CD4-positive, alpha-beta T cell treated with Interleukin-15 for 4 hours (primary cell): Measurements from ENCODE around the gene PCBP2.
"Not testable (repeated sequence)": the region's sequence is repeated elsewhere in the genome, so short reads cannot be mapped to it uniquely, and the experiment has no call there.

ENCODE experiments used
- DNase-seq: peaks from one replicate; pipeline ENCODE4 v3.0.0-alpha.2; 2020; ENCODE audit warnings: low spot score

PCBP2 gene

DNA sequence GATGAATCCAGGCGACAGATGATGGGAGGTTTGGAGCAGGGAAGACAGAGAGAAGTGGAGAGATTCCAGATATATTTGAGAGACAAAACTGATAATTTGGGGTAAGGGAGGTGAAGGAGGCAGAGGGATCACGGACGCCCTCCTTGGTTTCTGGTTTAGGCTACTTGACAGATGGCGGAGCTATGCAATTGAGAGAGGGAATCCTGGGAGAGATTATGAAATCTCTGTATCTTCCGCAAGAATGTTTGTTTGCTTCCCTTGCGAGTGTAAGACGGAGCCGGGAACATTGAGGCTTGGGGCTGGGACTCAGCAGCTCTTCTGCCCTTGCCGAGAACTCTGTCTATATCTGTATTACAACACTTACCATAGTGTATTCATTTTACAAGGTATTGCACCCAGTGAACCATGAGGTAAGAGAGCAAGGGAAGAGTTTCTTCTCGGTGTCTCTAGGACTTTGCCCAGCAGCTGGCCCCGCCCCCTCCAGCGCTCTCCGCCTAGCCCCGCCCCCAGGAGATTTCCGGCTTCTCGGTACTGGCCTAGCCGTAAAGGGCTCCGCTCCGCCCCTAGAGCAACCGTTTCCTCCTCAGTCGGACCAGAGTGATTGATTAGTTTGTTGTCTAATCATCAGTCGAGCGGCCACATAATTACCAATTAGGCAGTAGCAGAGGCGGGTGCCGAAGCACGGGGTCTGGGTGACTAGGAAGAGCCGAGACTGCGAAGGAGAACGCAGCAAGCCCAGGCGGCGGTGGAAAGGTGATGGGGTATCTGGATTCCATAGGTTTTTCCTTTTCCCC is 10.7 kb upstream of the PCBP2 start, which contains the start of gene PRR13:
TSS of gene PRR13 (plus strand) at position 695 of the 794 bp plus-strand sequence. CDS start 981 bp downstream, outside the sequence.
- DNase-seq = peak; percentile 100

DNA sequence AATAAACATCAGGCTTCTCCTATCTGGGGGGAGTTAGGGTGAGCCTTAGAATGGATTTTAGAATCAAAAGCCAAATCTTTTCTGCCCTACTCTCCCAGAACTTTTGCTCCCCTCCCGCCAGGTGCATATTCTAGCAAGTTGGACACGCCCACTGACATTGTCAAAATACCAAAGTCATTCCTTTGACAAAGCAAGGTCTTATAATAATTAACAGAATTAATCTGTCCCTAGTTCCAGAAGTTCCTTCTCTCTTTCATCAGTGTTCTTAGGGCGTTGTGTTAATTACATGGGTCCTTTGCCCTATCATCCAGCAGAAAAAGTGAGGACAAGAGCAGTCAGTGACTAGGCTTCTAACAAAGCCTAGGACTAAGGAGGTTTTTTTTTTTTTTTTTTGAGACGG is 7.9 kb upstream of the PCBP2 start:
- no peak for DNase-seq

DNA sequence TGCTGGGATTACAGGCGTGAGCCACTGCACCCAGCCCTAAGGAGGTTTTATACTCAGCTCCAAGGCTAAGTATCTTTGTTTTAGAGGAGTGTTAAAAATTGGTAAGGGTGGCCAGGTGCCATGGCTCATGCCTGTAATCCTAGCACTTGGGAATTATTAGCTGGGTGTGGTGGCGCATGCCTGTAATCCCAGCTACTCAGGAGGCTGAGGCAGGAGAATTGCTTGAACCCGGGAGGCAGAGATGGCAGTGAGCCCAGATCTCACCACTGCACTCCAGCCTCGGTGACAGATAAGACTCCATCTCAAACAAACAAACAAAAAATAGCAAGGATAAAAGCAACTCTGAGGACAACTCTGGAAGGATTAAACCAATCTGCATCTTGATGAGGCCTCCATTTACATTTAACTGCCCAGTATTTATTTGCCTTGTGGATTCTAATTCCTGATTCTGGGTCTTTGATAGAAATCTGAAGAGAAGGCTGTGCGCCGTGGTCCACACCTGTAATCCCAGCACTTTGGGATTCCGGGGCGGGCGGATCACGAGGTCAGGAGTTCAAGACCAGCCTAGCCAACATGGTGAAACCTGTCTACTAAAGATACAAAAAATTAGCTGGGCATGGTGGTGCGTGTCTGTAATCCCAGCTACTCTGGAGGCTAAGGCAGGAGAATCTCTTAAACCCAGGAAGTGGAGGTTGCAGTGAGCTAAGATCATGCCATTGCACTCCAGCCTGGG is 7.1 kb upstream of the PCBP2 start:
- DNase-seq = not testable (repeated sequence)

DNA sequence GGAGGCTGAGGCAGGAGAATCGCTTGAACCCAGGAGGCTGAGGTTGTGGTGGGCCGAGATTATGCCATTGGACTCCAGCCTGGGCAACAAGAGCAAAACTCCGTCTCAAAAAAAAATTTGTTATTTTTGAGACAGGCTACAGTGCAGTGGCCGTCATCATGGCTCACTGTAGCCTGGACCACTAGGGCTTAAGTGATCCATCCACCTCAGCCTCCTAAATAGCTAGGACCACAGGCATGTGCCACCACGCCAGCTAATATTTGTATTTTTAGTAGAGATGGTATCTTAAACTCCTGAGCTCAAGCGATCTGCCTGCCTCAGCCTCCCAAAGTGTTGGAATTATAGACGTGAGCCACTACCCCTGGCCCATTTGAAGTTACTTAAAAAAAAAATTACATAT is 966 bp upstream of the PCBP2 start:
- no peak for DNase-seq

DNA sequence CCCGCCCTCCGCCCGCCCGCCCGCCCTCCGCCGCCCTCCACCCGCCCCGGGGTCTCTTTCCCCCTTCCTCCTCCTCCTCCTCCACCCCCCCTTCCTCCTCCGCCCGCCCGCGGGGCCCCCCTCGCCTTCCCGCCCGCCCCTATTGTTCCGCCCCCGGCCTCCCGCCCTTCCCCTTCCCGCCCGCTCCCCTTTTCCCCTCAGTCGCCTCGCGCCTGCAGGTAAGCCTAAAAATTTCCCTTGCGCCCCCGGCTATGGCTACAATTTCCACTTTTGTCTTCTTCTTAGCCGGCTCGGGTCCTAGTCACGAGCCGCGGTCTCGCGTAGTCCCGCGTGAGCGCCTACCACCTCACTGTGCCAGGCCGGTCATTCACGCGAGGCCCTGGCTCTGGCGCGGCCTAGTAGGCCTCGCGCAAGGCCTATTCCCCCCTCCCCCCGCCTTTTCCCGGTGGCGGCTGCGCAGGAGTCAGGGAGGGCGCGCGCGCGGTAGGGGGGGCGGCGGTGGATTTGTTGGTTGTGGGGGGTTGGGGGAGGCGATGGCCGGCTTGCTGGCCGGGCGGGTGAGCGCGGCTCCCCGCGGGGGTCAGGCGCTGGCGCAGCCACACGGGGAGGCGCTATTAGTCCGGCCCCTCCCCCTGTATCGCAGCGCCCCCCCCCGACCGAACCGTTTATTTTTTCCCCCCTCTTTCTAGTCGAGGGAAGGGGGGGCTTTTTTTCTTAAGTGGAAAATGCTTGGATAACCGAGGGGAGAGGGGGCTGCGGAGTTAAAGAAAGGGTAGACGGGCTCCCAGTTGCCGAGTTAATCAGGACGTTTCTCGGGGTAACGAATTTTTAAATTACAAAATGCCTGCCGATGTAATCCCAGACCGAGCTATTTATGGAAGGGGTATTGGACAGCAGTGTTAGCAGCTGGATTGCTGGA is 516 bp downstream of the PCBP2 start:
- DNase-seq = peak; percentile 79

DNA sequence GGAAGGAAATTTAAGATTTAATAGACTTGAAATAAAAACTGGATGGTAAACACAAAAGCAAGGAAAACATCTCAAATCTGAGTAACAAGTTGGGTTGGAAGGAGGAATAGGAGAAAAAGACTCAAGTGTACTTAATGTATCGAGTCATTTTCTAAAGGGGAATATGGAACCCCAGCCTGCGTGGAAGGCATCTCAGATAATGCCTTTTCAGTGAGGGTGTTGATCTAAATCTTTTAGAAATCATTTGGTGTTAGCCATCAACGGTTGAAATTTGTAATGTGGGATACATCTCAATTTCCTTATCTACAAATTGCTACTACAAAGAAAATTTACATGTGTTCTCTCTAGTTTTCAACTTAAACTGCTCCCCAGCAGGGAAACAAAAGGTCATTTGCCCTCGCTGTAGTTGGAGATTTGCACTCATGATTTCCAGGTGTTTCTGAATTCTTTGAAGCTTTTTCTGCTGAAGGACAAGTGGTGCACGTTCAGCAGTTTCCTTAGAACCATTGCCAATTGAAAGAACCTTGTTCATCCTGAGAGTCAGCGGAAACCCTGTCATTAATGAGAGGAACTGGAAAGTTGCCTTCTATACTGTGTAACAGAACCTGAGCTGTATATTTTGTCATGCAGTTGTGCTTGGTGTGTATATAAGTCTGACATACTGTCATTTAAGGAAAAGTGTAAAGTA is 2.2 kb downstream of the PCBP2 start:
- DNase-seq = no peak

DNA sequence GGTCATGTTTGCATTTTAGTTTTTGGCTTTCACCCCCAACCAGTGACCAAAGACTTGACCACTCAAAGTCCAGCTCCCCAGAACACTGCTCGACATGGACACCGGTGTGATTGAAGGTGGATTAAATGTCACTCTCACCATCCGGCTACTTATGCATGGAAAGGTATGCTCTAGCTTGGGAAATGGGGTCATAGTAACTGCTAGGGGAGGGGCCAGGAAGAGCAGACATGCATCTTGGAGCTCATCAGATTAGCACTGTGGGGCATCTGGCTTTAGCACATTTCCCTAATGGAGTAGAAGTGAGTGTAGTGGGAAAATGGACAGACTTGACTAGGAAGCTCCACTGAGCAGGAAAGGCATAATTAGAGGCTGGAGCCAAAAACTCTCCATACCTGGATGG is 2.8 kb downstream of the PCBP2 start:
- DNase-seq = no peak

DNA sequence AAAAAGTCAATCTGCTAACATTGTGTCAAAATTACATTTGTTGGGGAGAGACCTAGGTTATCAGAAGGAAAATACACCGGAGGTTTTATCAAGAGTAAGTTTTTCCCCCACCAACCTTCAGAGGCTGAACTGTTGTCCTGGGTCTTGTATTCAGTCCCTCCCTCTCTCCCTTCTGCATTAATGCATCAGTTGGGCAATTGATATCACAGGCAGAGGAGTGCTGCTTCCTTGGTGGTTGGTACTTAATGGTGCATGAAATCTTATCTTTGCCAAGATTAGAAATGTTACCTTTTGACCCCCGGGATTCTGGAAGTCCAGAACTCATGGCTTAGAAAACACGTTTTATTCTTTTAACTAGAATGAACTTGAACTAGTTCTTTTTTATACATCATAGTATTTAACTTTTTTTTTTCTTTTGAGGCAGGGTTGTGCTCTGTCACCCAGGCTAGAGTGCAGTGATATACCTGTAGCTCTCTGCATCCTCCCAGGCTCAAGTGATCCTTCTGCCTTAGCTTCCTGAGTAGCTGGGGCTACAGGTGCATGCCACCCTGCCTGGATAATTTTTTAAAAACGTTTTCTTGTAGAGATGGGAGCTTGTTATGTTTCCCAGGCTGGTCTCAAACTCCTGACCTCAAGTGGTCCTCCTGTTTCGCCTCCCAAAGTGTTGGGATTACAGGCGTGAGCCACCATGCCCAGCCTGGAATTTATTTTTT is 4.9 kb downstream of the PCBP2 start:
- DNase-seq = no peak

DNA sequence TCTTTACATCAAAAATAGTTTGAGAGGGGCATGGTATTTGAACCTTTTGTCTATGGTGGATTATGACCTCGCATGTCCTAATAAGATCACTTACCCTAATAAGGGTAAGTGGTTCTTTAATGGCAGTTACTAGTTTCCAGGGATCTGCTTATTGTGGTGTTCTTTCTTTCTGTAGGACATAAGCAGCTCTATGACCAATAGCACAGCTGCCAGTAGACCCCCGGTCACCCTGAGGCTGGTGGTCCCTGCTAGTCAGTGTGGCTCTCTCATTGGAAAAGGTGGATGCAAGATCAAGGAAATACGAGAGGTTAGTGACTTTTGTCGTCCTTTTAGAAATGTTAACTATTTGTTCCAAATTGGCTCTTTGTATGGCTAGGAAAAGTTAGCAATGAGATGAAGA is 7.2 kb downstream of the PCBP2 start:
- no peak for DNase-seq

DNA sequence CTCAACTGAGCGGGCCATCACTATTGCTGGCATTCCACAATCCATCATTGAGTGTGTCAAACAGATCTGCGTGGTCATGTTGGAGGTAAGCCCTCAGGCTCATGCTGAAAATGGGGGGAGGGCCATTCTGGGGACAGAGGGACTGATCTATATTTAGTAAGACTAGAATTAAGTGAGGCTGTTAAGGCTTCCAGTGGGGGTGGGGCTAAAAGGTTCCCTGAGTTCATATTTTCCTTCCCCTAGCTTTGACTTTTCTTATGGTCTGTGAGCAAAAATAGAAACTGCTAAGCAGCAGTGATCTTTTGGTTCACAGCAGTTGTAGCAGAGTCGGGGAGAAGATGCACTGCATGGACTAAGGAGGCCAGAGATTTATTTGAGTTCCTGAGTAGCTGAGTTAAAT is 9.2 kb downstream of the PCBP2 start:
- DNase-seq = no peak

DNA sequence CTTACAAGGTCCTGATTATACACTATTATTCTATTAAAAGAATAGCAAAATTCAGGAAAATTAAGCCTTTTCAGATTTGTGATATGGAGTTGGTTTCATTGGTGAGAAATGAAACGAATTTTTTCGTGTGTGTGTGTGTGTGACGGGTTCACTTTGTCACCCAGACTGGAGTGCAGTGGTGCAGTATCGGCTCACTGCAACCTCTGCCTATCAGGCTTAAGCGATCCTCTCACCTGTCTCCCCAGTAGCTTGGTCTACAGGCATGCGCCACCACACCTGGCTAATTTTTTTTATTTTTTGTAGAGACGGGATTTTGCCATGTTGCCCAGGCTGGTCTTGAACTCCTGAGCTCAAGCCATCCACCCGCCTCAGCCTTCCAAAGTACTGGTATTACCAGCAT is 9.7 kb downstream of the PCBP2 start:
- DNase-seq = no peak

DNA sequence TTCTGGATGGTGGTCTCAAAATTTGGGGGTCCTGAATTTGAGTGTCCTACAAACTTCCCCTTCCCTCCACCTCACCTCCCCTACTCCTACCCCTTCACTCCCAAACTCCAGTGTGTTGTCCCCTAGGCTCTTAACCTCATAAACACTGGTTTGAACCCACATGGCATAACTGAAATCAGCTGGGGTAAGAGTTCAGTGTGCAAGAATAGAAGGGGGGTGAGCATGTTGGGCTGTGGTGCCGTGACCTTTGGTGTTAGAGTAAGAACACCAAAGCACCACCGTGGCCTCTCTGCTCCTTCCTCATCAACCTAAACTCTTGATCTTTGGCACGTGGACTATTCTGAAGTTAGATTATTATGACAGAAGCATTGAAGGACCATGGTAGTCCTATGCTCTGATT is 11.0 kb downstream of the PCBP2 start:
- DNase-seq = no peak

DNA sequence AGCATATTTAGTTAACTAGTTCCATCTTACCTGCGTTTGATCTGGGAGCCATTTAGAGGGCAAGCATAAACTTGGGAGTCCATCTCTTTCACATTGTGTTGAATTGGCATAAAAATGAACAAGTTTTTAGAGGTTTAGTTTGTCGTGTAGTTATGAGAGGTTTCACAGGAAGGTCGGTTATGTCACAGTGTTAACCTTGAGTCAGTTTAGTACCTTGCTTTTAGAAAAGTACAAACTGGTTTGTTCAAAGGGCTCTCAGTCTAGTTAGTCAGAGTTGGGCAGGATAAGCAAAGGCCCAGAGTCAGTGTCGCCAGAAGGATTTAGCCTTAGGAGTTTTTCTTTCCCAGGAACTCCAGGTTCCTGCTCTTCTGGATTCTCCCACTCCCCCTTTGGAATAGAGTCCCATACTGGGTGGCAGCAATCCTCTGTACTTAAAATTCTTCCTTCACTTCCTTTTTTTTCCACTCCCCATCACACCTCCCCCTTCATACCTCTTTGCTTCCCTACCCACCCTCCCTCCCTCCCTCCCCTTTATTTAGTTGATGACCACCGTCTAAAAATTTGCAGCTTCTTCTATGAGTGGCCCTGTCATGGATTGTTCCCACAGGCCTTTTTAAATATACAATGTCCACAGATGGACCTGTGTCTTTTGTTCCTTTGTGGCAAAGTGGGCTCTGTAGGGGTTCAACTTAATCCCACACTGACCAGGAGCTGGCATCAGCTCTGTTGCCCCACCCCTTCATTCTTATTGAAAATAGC is 12.1 kb downstream of the PCBP2 start:
- no peak for DNase-seq

DNA sequence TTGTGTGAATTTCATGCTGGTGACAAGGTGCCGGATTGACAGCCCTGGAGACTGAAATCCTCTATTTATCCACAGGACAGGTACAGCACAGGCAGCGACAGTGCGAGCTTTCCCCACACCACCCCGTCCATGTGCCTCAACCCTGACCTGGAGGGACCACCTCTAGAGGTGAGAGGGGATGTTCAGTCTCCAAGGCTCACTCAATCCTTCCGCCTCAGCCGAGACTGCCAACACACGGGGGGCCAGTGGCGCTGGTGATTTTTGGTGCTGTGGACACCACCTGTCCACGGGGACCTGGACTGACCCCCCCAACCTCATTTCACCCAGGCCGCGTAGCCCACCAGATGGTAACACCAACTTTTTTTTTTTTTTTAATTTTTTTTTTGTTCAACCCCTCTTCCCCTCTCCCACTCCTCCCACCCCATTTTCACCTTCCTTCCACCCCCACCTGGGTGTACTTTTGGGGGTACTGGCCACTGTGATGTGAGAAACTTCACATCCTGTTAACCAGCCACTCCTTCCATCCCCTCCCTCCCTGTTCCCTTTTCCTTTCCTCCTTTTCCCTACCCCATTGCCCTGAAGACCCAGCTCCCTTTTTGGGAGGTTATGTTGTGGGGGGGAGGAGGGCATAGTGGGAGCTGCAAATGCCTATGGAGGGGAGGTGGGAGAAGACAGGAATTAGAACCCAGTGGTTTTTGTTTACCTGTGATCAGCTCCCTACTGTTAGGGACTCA is 12.9 kb downstream of the PCBP2 start:
- no peak for DNase-seq

DNA sequence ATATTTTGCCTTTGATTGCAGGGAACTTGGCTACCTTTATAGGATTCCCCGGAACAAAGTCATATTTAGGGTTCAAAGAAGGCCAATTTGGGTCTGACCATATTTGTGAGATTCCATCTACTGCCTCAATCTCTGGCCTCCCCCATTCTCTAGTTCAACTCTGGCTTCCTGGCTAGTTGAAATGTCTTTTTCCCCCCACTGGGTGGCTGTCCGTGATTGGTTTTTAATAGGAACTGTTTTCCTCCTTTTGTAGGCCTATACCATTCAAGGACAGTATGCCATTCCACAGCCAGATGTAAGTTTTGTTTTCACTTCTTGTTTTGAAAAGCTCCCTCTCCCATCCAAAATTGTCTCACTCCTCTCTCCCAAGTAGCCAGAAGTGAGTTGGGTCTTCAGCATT is 13.8 kb downstream of the PCBP2 start:
- no peak for DNase-seq

DNA sequence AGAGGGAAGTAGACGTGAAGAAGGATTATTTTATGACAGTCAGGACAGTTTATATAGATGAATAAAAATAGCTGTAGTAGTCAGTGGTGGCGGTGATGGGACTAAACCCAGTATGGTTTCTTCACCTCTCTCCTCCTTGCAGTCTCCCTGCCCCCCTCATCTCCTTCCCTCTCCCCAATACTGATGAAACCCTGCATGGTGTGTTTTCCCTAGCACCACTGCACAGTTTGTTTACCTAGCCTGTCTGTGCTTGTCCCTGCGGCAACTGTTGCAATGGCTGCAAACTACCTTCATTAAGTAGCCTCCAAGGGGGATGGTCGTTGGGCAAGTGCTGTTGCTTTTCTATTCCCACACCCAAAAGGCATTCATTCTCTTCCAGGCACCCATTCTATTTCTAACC is 14.7 kb downstream of the PCBP2 start:
- no peak for DNase-seq

DNA sequence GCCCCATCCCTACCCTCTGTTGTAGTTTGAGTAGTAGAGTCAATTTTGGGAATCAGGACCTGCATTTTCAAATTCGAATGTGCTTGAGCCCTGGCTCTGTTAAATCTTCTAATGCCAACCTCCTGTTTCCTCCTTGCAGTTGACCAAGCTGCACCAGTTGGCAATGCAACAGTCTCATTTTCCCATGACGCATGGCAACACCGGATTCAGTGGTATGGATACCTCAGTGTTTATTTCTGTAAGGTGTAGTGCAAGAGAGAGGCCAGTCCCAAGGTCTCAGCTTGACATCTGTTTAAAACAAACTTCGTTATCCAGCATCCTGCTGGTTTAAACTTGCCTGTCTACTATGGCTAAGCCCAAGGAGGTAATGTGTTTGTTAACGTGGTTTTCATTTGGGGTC is 15.2 kb downstream of the PCBP2 start:
- no peak for DNase-seq

DNA sequence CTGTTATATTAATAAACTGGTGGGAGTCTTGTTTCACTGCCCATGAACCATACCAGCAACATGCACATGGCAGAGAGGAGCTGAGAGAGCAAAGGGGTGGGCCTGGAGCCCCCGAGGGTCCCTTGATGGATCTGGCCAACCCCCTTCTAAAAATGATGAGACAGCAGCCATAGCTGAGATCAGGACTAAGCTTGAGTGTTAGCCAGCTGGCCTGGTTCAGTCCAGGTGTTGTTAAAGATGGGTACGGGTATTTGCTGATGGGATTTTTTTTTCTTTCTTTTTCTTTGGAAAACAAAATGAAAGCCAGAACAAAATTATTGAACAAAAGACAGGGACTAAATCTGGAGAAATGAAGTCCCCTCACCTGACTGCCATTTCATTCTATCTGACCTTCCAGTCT is 16.0 kb downstream of the PCBP2 start:
- no peak for DNase-seq

DNA sequence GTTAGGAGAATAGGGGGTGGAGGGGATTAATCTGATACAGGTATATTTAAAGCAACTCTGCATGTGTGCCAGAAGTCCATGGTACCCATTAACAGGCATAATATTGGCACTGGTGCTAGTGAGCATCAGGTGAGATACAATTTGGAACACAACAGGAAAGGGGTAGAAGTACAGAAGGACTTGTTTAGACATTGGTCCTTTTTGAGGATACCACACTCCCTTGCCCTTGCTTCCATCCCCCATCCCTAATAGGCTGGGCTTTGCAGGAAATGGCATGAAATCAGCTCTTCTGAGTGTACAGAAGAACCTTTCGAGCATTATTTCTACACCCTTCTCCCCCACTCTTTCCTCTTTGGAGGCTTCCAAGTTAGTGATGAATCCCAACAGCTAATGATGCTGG is 16.4 kb downstream of the PCBP2 start:
- no peak for DNase-seq

DNA sequence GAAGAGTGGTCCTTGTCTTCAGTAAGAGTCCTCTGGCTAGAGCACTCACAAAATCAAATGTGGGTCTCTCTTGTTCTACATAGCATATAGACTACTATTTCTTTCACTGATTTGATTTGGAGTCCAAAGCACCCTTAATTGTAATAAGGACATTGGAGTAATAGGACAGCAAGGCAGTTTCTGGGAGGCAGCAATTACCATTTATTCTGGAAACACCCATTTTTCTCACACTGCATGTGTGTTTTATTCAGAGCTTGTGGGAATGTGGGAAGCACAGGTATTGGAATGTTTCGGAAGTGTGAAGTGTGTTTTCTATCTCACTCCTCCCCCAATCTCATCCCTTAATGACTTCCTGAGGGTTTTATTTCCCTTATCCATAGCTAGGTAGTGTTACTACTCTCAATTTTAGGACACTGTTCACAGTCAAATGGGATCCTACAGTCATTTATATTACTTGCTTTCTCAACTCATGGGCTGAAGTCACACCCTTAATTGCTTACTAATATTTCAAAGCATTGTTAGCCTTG is 20.2 kb downstream of the PCBP2 start:
- no peak for DNase-seq
